ENCODE results near the gene CCL7.

Gene CCL7

DNA sequence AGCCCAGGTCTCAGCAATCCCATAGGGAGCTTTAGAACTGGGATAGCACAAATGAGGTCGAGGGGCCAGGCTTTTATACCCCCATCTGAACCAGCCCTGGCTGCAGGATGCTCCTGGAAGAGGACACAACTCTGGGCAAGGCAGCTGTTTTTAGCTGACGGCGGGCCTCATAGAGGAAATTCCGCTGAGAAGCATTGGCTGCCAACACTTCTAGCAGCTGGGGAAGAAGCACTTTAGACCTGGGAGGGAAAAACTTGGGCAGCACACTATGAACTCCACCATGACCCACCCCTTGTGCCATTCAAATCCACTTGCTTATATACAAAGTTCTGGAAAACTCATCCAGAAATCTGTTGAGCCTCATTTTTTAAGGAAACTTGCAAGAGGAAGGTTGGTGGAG, 20.6 kb downstream of the CCL7 start:
- Mint-ChIP-seq H3K4me1 (ENCODE audit: low read depth) (no peaks in the 10 kb centered on the region), H3K4me3 (no peak overlapping the region), H3K27ac (no peak overlapping the region), H3K27me3 (peaks cover 40% of the 10 kb centered on the region), H3K36me3 (ENCODE audit: low read depth) (no peaks in the 10 kb centered on the region), H3K9me3 (no peaks in the 10 kb centered on the region)
- DNase-seq: no peak

DNA sequence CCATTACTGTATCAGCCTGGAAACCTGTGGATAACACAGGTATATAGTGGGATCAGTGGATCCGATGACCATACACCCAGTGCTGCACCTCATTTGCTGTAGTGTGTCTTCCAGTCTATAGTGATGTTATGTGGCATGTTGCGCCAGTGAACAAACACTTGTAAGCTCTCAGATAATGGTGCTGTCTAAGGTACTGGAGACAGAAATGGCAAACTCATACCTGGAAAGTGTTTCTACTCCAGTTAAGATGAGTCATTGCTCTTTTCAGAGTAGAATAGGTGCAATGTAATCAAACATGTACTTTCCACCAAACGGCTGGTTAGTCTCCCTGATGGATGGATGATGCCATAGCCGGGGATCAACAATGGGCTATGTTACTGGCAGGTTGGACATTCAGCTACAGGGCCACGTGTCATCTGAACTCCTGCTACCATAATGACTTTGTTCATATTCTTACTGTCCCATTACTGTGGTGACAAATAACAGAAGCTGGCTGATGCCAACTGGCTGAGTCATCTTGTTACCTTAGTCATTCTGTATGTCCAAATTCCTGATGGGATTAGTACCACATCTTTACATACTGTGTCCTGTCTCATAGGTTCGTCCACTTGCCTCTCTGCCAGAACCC, 21.8 kb downstream of the CCL7 start:
- Mint-ChIP-seq H3K9me3 (no peaks in the 10 kb centered on the region), H3K27me3 (peaks cover 30% of the 10 kb centered on the region), H3K4me1 (ENCODE audit: low read depth) (no peaks in the 10 kb centered on the region), H3K36me3 (ENCODE audit: low read depth) (no peaks in the 10 kb centered on the region), H3K4me3 (no peak overlapping the region), H3K27ac (no peak overlapping the region)
- no peak for DNase-seq

DNA sequence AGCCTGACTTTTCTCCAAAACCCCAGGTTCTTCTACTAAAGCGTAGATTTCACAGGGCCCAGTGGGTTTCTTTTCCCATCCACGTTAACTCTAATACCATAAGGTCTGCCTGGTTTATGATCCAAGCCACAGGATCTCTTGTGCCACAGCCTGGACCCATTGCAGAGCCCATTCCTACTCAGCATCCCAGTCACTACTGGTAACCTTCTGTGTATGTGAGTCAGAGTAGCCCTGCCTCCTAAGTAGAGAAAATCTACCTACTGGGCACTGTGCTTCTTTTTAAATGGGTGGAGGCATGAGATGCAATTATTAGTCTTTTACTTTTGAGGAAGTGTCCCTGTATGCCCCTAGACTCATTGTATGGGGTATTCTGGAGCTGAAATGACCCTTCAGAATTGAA, 29.0 kb downstream of the CCL7 start:
- Mint-ChIP-seq H3K4me3 (no peak overlapping the region), H3K27me3 (peaks cover 42% of the 10 kb centered on the region), H3K9me3 (peaks cover 3% of the 10 kb centered on the region), H3K27ac (no peak overlapping the region), H3K4me1 (ENCODE audit: low read depth) (no peaks in the 10 kb centered on the region), H3K36me3 (ENCODE audit: low read depth) (no peaks in the 10 kb centered on the region)
- no peak for DNase-seq

DNA sequence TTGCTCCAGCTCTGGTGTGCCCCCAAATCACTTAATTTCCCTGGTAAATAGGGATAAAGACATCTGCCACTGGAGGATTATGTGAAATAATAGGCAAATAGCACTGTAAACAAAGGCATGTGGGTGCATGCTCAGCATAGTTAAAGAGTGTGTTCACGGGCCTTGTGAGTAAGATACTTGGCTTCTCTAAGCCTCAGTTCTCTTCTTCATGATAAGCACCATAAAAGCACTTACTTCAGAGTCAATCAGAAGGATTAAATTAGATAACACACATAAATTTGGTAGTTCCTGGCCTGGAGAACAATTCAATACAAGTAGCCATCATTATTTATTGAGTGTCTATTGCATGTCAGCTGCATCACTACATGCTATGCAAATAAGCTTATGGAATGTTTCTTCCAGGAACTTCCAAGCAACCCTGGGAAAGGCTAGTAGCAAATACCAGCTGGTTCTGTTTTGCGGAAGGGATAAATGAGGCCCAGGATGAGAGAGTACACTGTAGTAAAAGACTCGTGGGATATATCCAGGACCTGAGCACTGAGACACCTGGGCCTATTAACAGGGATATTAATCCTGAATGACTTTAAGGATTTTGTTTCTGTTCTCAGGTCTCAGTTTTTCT, 30.0 kb downstream of the CCL7 start:
- Mint-ChIP-seq H3K36me3 (ENCODE audit: low read depth) (no peaks in the 10 kb centered on the region), H3K4me1 (ENCODE audit: low read depth) (no peaks in the 10 kb centered on the region), H3K4me3 (no peak overlapping the region), H3K27me3 (peaks cover 42% of the 10 kb centered on the region), H3K27ac (no peak overlapping the region), H3K9me3 (peaks cover 3% of the 10 kb centered on the region)
- DNase-seq: no peak

DNA sequence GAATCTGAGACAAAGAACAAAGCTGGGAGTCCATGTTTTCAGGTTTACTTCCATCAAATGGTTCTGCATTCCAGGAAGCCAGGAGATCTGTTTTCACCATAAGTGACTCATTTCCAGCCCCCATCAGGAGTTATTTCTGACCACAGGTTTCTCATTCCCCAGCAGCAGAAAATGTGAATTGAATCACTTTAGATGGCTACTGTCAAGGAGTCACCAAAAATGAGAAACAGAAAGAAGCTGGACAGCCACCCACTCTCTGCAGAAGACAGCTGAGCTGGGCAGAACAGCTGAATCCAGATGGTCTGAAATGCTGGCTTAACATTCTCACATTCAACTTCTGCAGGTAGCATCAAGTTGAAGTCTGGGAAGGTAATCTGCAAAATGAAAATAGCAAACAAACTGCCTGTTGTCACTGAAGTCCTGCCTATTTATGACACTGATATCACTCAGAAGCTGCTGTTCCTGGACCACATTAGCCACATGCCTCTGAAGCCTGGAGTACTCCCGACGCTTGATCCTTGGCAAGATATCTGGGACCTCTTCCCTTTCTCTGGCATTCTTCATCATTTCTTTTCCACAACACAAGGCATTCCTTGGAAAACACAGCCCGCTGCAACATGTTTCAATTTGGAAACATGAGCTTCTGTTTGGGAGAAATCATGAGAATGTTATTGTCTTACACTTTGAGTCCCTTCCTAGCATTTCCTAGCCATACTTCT, 30.8 kb downstream of the CCL7 start:
- Mint-ChIP-seq H3K4me1 (ENCODE audit: low read depth) (no peaks in the 10 kb centered on the region), H3K4me3 (no peak overlapping the region), H3K27me3 (peaks cover 45% of the 10 kb centered on the region), H3K9me3 (peaks cover 3% of the 10 kb centered on the region), H3K27ac (no peak overlapping the region), H3K36me3 (ENCODE audit: low read depth) (no peaks in the 10 kb centered on the region)
- DNase-seq: no peak

DNA sequence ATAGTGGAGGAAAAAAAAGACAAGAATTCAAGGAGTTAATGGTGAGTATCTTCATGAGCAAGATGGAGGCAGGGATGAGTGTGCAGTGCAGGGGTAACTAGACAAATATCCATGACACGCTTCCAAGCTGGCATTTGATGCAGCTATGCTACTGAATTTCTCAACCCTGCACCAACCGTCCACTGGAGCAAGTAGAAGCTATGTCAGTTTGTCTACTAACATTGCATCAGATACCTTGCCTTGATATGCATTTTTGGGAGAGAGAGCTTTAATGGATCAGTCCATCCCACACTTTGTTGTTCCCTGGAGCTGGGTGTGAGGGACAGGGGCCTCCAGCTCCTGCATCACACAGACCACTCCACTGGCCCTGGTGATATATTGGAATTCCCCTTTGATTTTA, 32.0 kb downstream of the CCL7 start:
- no peaks in the 10 kb centered on the region for H3K4me1 Mint-ChIP-seq (ENCODE audit: low read depth)
- H3K4me3 Mint-ChIP-seq: no peak overlapping the region
- DNase-seq: no peak
- H3K27ac Mint-ChIP-seq: no peak overlapping the region
- H3K9me3 Mint-ChIP-seq: peaks cover 3% of the 10 kb centered on the region
- peaks cover 53% of the 10 kb centered on the region for H3K27me3 Mint-ChIP-seq
- no peaks in the 10 kb centered on the region for H3K36me3 Mint-ChIP-seq (ENCODE audit: low read depth)

DNA sequence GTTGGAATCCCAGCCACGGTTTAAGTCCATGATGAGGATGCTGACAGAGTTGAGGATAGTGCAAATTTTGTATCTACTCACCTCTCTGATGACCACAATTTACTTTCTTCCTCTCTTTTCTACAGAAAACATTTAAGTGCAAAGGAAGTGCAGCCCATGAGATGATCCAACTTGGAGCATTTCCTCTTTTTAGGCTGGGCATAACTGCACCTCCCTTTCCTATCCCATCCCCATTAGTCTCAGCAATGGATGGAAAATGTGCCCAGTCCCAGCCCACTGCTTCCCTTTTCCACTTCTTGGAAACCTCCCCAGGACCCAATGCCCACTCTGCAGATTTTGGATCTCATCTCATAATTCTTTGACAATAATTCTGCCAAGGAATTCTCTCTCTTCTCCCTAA, 32.6 kb downstream of the CCL7 start:
- Mint-ChIP-seq H3K27ac (no peak overlapping the region), H3K36me3 (ENCODE audit: low read depth) (no peaks in the 10 kb centered on the region), H3K4me1 (ENCODE audit: low read depth) (peaks cover 2% of the 10 kb centered on the region), H3K4me3 (no peak overlapping the region), H3K9me3 (peaks cover 3% of the 10 kb centered on the region), H3K27me3 (peaks cover 57% of the 10 kb centered on the region)
- no peak for DNase-seq

DNA sequence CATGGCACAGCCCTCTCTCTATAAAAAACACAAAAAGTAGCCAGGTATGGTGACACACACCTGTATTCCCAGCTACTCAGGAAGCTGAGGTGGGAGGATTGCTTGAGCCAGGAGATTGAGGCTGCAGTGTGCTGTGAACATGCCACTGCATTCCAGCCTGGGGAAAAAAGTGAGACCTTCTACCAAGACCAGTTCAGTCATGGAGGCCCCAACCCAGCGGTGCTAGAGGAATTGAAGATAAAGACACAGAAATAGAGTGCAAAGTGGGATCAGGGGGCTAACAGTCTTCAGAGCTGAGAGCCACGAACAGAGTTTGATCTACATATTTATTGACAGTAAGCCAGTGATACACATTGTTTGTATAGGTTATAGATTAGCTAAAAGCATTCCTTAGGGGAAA, 33.6 kb downstream of the CCL7 start:
- no peak overlapping the region for H3K27ac Mint-ChIP-seq
- peaks cover 2% of the 10 kb centered on the region for H3K4me1 Mint-ChIP-seq (ENCODE audit: low read depth)

DNA sequence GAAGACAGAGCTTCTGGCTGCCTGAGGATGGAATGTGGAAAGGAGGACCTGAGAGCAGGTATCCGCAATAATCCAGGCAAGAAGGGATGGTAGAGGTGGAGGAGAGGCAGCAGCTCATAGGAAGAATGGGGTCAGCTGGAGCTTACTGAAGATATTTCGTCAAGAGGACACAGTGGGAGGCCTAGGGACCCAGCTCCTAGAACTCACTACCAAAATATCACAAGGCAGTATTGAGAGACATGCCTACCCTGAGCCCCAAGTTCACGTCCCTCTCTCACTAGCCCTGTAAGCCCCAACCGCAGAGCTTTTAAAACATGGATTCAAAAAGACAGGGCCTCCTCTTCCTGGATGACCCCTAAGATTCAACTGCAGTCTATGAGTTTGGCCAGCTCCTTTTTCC, 35.0 kb downstream of the CCL7 start:
- no peak for DNase-seq
- Mint-ChIP-seq H3K27ac (no peak overlapping the region), H3K27me3 (peaks cover 44% of the 10 kb centered on the region), H3K4me3 (no peak overlapping the region), H3K36me3 (ENCODE audit: low read depth) (no peaks in the 10 kb centered on the region), H3K9me3 (no peaks in the 10 kb centered on the region), H3K4me1 (ENCODE audit: low read depth) (peaks cover 2% of the 10 kb centered on the region)

More for the DNA sequence above, 33.6 kb downstream of the CCL7 start:
- Mint-ChIP-seq H3K4me3 (no peak overlapping the region), H3K9me3 (peaks cover under 1% of the 10 kb centered on the region), H3K27me3 (peaks cover 58% of the 10 kb centered on the region), H3K36me3 (ENCODE audit: low read depth) (no peaks in the 10 kb centered on the region)
- no peak for DNase-seq

DNA sequence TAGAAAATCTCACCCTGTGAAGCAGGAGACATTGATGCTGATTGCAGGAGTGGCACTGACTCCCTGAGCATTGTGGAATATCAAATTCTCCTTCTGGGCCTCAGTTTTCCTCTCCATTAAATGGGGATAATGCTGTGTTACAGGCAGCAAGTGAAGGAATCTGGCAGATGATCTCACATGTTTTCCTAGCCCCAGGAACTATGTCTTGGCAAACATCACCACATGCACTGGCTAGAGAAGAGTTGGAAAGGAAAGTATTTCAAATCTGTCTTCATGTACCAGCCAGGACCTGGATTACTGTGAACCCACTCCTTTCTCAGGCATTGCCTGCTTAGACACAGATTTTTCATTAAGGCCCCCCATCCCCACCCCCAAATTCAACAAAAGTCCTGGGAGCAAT, 35.6 kb downstream of the CCL7 start:
- Mint-ChIP-seq H3K27ac (no peak overlapping the region), H3K4me3 (no peak overlapping the region), H3K36me3 (ENCODE audit: low read depth) (no peaks in the 10 kb centered on the region), H3K4me1 (ENCODE audit: low read depth) (peaks cover 2% of the 10 kb centered on the region), H3K9me3 (no peaks in the 10 kb centered on the region), H3K27me3 (peaks cover 42% of the 10 kb centered on the region)
- DNase-seq: no peak

DNA sequence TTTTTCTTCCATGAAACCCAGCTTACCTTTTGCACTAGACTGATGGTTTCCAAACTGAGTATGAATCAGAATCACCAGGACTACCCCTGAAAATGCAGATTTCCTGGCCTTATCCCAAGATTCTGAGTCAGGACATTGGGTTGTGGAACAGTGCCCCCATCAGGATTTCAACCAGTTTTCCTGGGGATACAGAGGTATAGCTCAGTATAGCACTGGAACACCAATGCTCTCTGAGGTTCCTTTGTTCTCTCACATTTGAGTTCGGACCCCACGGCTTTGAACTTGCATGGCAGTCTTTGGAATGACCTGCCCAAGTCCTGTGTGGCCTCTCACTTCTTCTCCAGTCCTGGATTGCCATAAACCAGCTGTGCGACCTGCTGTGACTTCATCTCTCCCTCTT, 36.4 kb downstream of the CCL7 start:
- Mint-ChIP-seq H3K36me3 (ENCODE audit: low read depth) (no peaks in the 10 kb centered on the region), H3K27me3 (peaks cover 41% of the 10 kb centered on the region), H3K9me3 (no peaks in the 10 kb centered on the region), H3K27ac (no peak overlapping the region), H3K4me3 (no peak overlapping the region), H3K4me1 (ENCODE audit: low read depth) (peaks cover 2% of the 10 kb centered on the region)
- DNase-seq: no peak

DNA sequence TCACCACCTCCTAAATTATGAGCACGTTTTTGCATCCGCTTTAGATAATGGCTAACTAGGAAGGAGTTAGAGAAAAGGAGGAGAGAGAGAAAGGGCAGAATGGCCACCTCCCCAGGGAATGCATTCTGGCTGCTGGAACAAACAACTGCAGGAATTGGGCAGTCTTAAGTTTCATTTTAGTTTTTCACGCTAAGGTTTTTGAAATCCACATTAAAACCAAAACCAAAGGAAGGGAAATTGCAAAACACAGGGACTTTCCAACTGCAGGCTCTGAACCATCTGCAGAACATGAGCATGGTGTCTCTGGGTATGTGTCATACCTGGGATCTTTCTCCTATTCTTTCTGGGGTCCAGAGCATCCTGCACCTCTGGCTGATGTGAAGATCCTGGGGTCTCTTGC, 37.1 kb downstream of the CCL7 start:
- no peaks in the 10 kb centered on the region for H3K9me3 Mint-ChIP-seq
- no peak overlapping the region for H3K27ac Mint-ChIP-seq
- no peak overlapping the region for H3K4me3 Mint-ChIP-seq
- peaks cover 2% of the 10 kb centered on the region for H3K4me1 Mint-ChIP-seq (ENCODE audit: low read depth)
- H3K27me3 Mint-ChIP-seq: peaks cover 37% of the 10 kb centered on the region
- no peaks in the 10 kb centered on the region for H3K36me3 Mint-ChIP-seq (ENCODE audit: low read depth)
- DNase-seq: no peak

DNA sequence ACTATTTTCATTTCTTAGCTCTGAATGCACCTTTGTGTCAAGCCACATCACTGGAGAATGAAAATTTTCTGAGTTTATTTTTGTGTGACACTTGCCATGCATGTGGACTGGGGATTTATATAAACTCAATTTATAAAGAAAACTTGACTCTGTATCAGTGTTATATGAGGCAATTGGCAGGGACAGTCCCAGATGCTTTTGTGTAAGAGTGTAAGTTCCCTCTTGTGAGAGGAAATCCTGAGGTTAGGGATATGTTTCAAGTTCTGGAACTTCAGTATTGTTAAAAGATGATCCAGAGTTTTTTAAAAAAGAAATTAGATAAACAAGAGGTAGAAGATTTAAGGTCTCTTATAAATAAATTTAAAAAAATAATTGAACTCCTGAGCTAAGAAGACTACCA, 38.4 kb downstream of the CCL7 start:
- Mint-ChIP-seq H3K27me3 (peaks cover 42% of the 10 kb centered on the region), H3K9me3 (no peaks in the 10 kb centered on the region), H3K36me3 (ENCODE audit: low read depth) (no peaks in the 10 kb centered on the region), H3K4me1 (ENCODE audit: low read depth) (peaks cover 2% of the 10 kb centered on the region), H3K4me3 (no peak overlapping the region), H3K27ac (no peak overlapping the region)
- no peak for DNase-seq

DNA sequence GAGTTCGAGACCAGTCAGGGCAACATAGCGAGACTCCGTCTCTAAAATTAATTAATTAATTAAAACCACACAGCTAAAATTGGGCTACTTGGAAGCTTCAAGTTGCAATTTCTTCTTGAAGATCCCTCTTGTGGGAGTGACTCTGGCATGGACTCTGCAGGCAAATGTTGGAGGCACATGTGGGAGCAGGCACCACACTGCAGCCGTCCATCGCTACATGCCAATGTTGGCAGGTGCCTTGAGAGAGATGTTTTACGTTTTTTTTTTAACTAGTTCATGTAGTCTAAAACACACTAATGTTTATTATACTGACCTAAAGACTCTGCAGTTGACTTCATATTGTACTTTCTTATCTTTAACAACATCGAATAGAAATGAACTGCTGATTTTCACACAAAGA, 41.3 kb downstream of the CCL7 start:
- no peak overlapping the region for H3K4me3 Mint-ChIP-seq
- no peak overlapping the region for H3K27ac Mint-ChIP-seq
- peaks cover 2% of the 10 kb centered on the region for H3K4me1 Mint-ChIP-seq (ENCODE audit: low read depth)
- no peaks in the 10 kb centered on the region for H3K9me3 Mint-ChIP-seq
- H3K27me3 Mint-ChIP-seq: peaks cover 47% of the 10 kb centered on the region
- no peak for DNase-seq
- H3K36me3 Mint-ChIP-seq (ENCODE audit: low read depth): no peaks in the 10 kb centered on the region

DNA sequence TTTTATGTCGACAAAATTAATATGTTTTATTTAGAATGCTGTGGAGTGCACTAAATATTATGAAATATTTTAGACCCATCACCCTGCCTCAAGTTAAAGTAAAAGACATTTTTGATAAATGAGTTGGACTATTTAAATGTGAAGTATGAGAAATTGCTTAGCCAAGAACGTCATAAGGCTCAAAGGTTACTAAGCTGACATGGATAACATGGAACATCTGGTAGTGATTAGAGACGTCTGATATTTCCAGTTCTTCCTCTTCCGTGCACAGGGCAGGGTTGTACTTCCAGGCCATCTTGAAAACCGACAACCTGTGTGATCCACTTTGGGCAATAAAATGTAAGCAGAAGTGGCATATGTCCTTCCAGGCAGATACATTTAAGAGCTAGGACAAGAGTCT, 42.1 kb downstream of the CCL7 start:
- H3K4me1 Mint-ChIP-seq (ENCODE audit: low read depth): peaks cover 2% of the 10 kb centered on the region
- no peaks in the 10 kb centered on the region for H3K9me3 Mint-ChIP-seq
- no peak for DNase-seq
- no peak overlapping the region for H3K4me3 Mint-ChIP-seq
- no peak overlapping the region for H3K27ac Mint-ChIP-seq
- no peaks in the 10 kb centered on the region for H3K36me3 Mint-ChIP-seq (ENCODE audit: low read depth)
- H3K27me3 Mint-ChIP-seq: peaks cover 45% of the 10 kb centered on the region
